Transverse colon (tissue), 4 donors: Measurements from ENCODE around the gene DTX4. TPM values are rescaled to one million over a fixed set of nuclear protein-coding genes. Genes with fewer than 3 reads are reported as not detected.

ENCODE experiments used
- DNase-seq: peaks from one replicate; pipeline ENCODE4 v3.0.0-alpha.2; 2019
- H3K27ac ChIP-seq, 4 donors: fragments of 200-600 bp; sonication (generic); 2 replicates each; pipeline ENCODE4 v1.5.1; 2016 to 2018; ENCODE audit warnings: inconsistent platforms in 4 of 4
- H3K27me3 ChIP-seq: fragments of 200-600 bp; sonication (generic); 2 replicates; pipeline ENCODE4 v1.5.1; 2017; ENCODE audit warnings: inconsistent platforms
- H3K36me3 ChIP-seq, 4 donors: fragments of 200-600 bp; sonication (generic); 2 replicates each; pipeline ENCODE4 v1.5.1; 2017 to 2019; ENCODE audit warnings: inconsistent platforms in 4 of 4
- H3K4me1 ChIP-seq, 4 donors: fragments of 200-600 bp; sonication (generic); 2 replicates each; pipeline ENCODE4 v1.5.1; 2017 to 2020; ENCODE audit warnings: inconsistent platforms in 4 of 4
- H3K4me3 ChIP-seq, 4 donors: fragments of 200-600 bp; sonication (generic); 1 replicate in 1 of 4; 2 replicates in 3 of 4; pipeline versions ENCODE4 v1.5.1 to v1.6.1; 2017 to 2019; ENCODE audit warnings: inconsistent platforms in 4 of 4
- H3K9me3 ChIP-seq, 2 donors: fragments of 200-600 bp; sonication (generic); 2 replicates each; pipeline ENCODE4 v1.5.1; 2017 to 2019; ENCODE audit warnings: inconsistent platforms in 2 of 2
- CTCF ChIP-seq, 5 experiments: fragments of 200-600 bp in 3 of 5; fragments of 450-650 bp in 2 of 5; sonication (generic) in 3 of 5; IDR thresholded peaks; 1 replicate in 2 of 5; 2 replicates in 3 of 5; pipeline ENCODE4 v1.5.1; 2016 to 2017; ENCODE audit warnings: antibody characterized with exemption in 5 of 5, inconsistent platforms in 3 of 5, mild to moderate bottlenecking in 2 of 5, moderate library complexity in 1 of 5
- EP300 ChIP-seq: sonication (generic); formaldehyde crosslinking; IDR thresholded peaks from one replicate; pipeline ENCODE4 v1.6.1; 2017; ENCODE audit warnings: antibody characterized with exemption, low read depth
- POLR2A ChIP-seq: fragments of 450-650 bp; IDR thresholded peaks from one replicate; pipeline ENCODE4 v1.6.1; 2016; ENCODE audit warnings: antibody characterized with exemption, mild to moderate bottlenecking, moderate library complexity
- POLR2AphosphoS5 ChIP-seq, 3 donors: sonication (generic); formaldehyde crosslinking; IDR thresholded peaks; one replicate each; pipeline ENCODE4 v1.6.1; 2016; ENCODE audit warnings: antibody characterized with exemption in 3 of 3
- WGBS, 2 donors: methylation state at CpG; one replicate each; pipeline ENCODE4 v1.1.5; 2018; ENCODE audit warnings: low coverage in 1 of 2; 5-methylcytosine and 5-hydroxymethylcytosine counted together
- in situ Hi-C, 4 donors: fragments of 200-750 bp; cut with MboI; loops; one replicate each; pipeline versions ENCODE4 v1.15.0 to v1.15.1; 2017; ENCODE audit warnings: low sequenced_read_pairs in 3 of 4, low pct_ligation_motif_present in 1 of 4, low pct_unique_long_range_greater_than_20kb in 1 of 4
- intact Hi-C: fragments of 100-400 bp; cut with DNase I; formaldehyde crosslinking; loops from one replicate; pipeline ENCODE4 v1.15.1; 2023; ENCODE audit warnings: low total_unique reads
- total RNA-seq, 4 donors: library from RNA; depleted of rRNA; stranded (reverse); fragments of >200 nt; gene quantifications; one replicate each; pipeline ENCODE4 v1.1.0, GENCODE V29; 2016

Gene DTX4
- total RNA-seq, 4 donors from 2014 or later: 61.3 to 95.3 (median 77.6) TPM

DNA sequence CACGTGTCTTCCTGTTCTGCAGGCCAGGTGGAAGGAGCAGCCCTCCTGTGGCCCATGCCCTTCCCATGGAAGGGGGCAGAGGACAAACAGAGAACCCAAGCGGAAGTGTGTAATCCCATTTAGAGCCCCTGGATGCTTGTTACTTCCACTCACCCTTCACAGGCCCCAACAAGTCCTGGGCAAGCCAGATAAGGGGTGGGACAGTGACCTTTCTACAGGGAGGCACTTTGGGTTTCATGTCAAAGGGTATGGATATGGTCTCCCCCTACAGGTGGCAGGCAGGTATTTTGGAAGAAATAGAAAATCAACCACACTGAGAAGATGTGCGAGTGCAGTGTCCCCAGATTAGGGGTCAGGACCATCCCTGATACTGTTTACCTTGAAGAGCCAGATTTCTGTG, 29.4 kb downstream of the DTX4 start:
- intact Hi-C loops: no loop called here
- Histone ChIP-seq H3K4me3 (no peak overlapping the region), H3K4me1 (peaks cover 0 to 17% (median 0%) of the 10 kb centered on the region in 4 donors), H3K27me3 (no peaks in the 10 kb centered on the region), H3K27ac (no peak overlapping the region), H3K36me3 (peaks cover 0 to 6% (median 2%) of the 10 kb centered on the region in 4 donors), H3K9me3 (no peaks in the 10 kb centered on the region)
- in situ Hi-C loops: no loop called here
- TF ChIP-seq POLR2A: no peak
- peak in 2 of 5 experiments; percentile 24 to 33 for TF ChIP-seq CTCF (IDR thresholded peaks at IDR 0.05)
- 78 to 80% methylated on average over 1 to 3 of the region's 3 CpGs for WGBS, 2 donors
- no peak for DNase-seq

GRCh38 chr11:59204746-59205145, 32.8 kb downstream of the DTX4 start:
- peaks cover 0 to 17% (median 4%) of the 10 kb centered on the region in 4 donors for H3K4me1 ChIP-seq
- intact Hi-C loops: no loop called here
- no peak for TF ChIP-seq EP300
- in situ Hi-C loops: no loop called here
- H3K4me3 ChIP-seq: no peak overlapping the region
- no peaks in the 10 kb centered on the region for H3K27me3 ChIP-seq
- 96 to 100% methylated on average over 1 to 3 of the region's 3 CpGs for WGBS, 2 donors
- H3K9me3 ChIP-seq: no peaks in the 10 kb centered on the region
- H3K36me3 ChIP-seq: peaks cover 0 to 4% (median 0%) of the 10 kb centered on the region in 4 donors
- no peak overlapping the region for H3K27ac ChIP-seq
- no peak for DNase-seq

GRCh38 chr11:59205648-59206047, 33.7 kb downstream of the DTX4 start:
- no peak overlapping the region for H3K27ac ChIP-seq
- peaks cover 0 to 11% (median 4%) of the 10 kb centered on the region in 4 donors for H3K4me1 ChIP-seq
- 89 to 100% methylated on average over 2 to 4 of the region's 7 CpGs for WGBS, 2 donors
- no peaks in the 10 kb centered on the region for H3K27me3 ChIP-seq
- DNase-seq: no peak
- no peak for TF ChIP-seq POLR2AphosphoS5 (IDR thresholded peaks at IDR 0.05)
- TF ChIP-seq EP300: no peak
- TF ChIP-seq CTCF (IDR thresholded peaks at IDR 0.05): no peak
- TF ChIP-seq POLR2A: no peak
- no peaks in the 10 kb centered on the region for H3K9me3 ChIP-seq
- intact Hi-C loops (no loop called here), in situ Hi-C loops (no loop called here)
- peaks cover 0 to 4% (median 0%) of the 10 kb centered on the region in 4 donors for H3K36me3 ChIP-seq
- H3K4me3 ChIP-seq: no peak overlapping the region

DNA sequence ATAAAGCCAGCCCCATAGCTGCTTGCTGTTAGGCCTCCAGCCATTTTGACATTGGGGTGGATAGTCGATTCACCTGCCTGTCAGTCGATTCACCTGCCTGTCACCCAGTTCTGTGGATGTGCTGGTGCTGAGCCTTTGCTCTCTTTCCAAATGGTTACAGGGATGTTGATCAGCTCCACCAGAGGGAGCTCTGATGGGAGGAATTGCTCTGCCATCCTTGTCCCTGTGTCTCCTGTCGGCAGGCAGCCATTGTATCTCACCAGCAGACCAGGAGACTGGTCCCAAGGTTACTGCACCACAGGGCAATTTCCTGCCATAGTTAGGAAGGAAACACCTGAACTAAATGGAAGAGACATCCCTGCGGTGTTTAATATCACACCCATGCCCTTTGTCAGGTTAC, 34.7 kb downstream of the DTX4 start:
- intact Hi-C loops (loop anchor here (1.0 kb wide), 1 partner anchor 35 kb away; no protein-coding TSS in a partner anchor), in situ Hi-C loops (no loop called here)
- Histone ChIP-seq H3K27ac (no peak overlapping the region), H3K27me3 (no peaks in the 10 kb centered on the region), H3K4me1 (peaks cover 0 to 11% (median 4%) of the 10 kb centered on the region in 4 donors), H3K9me3 (no peaks in the 10 kb centered on the region), H3K36me3 (peaks cover 0 to 3% (median 0%) of the 10 kb centered on the region in 4 donors), H3K4me3 (no peak overlapping the region)
- DNase-seq: peak; percentile 59
- WGBS, 2 donors: 57 to 88% methylated on average over 1 to 4 of the region's 4 CpGs
- TF ChIP-seq POLR2A: no peak
- peak; percentile 37 to 54 (median 50) for TF ChIP-seq CTCF (IDR thresholded peaks at IDR 0.05)

- no peaks in the 10 kb centered on the region for H3K36me3 ChIP-seq
- peaks cover 0 to 11% (median 4%) of the 10 kb centered on the region in 4 donors for H3K4me1 ChIP-seq
- H3K27ac ChIP-seq: peak overlapping the region in 3 of 4 donors; percentile 22 to 36 (median 34)
- in situ Hi-C loops: no loop called here
- H3K4me3 ChIP-seq: peak overlapping the region in 1 of 4 donors; percentile 24
- whole genome bisulfite sequencing, 2 donors: 5 to 38% methylated on average over 2 to 5 of the region's 5 CpGs
- no peaks in the 10 kb centered on the region for H3K9me3 ChIP-seq
- intact Hi-C loops: loop anchor here (1.0 kb wide), 1 partner anchor 37 kb away; no protein-coding TSS in a partner anchor
- no peaks in the 10 kb centered on the region for H3K27me3 ChIP-seq
- DNase-seq: no peak
- TF ChIP-seq EP300 (no peak), CTCF (IDR thresholded peaks at IDR 0.05) (peak; percentile 65 to 83 (median 72)), POLR2AphosphoS5 (IDR thresholded peaks at IDR 0.05) (peak in 1 of 3 donors; percentile 17)
Measured at GRCh38 chr11:59207988-59208451, 36.1 kb downstream of the DTX4 start.
